Measurements from ENCODE around the gene CDC42BPA. TPM values are rescaled to one million over a fixed set of nuclear protein-coding genes. Genes with fewer than 3 reads are reported as not detected.

CDC42BPA gene
- total and polyA plus RNA-seq, 2 of the 13 experiments (the other 11 are each of a cell fraction or from before 2014, with no cell fraction given) = 6.5 to 16.0 TPM

DNA sequence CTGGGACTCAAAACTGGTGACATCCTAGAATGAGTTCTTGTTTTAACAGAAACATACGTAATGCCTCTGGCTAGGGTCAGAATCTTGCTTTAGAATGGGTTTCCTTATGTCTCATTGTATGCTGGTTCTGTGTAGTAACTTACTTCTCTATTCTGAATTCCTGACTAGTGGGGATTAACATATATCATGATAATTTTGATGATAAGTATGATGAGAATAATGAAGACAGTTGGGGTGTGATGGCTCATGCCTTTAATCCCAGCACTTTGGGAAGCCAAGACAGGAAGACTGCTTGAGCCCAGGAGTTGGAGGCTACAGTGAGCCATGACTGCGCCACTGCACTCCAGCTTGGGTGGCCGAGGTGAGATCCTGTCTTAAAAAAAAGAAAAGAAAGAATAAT is 31.7 kb upstream of the CDC42BPA start:
- intact Hi-C loops (cut with micrococcal nuclease; ENCODE audit: unreplicated experiment) = no loop called here
- 58% methylated on average over 3 of the region's 3 CpGs for WGBS (ENCODE audit: low lambda C conversion rate)
- POLR2A ChIA-PET = no interaction called here

More for the DNA sequence above, 31.7 kb upstream of the CDC42BPA start:
- H3K27ac ChIP-seq (ENCODE audit: extremely low read length, insufficient read depth, low read length) = no peak overlapping the region
- no peak overlapping the region for H3K9ac ChIP-seq (ENCODE audit: insufficient read depth, low read depth, low read length)
- H3K4me2 ChIP-seq (ENCODE audit: low read depth, low read length) = no peak overlapping the region
- in situ Hi-C loops (cut with HindIII; ENCODE audit: extremely low pct_ligation_motif_present, low pct_unique_long_range_greater_than_20kb) = no loop called here
- H3K27me3 ChIP-seq (ENCODE audit: control insufficient read depth in 1 of 2, insufficient read depth in 2 of 2, low read length in 2 of 2) = no peaks in the 10 kb centered on the region
- no peaks in the 10 kb centered on the region for H3K36me3 ChIP-seq (replicated peaks in 1 of 2; ENCODE audit: control insufficient read depth in 1 of 2, insufficient read depth in 2 of 2, low read length in 2 of 2)
- TF ChIP-seq HDAC2 (CRISPR knock-in tag; IDR thresholded peaks at IDR 0.05) (no peak), CENPX (CRISPR knock-in tag; IDR thresholded peaks at IDR 0.05) (no peak), NCOR1 (IDR thresholded peaks at IDR 0.05; ENCODE audit: borderline replicate concordance, low read length) (no peak), TOPORS (CRISPR knock-in tag; IDR thresholded peaks at IDR 0.05) (no peak), SP1 (IDR thresholded peaks at IDR 0.05) (no peak), SP1 (CRISPR knock-in tag; IDR thresholded peaks at IDR 0.05) (no peak)
- TF ChIP-seq, protein P1, sequence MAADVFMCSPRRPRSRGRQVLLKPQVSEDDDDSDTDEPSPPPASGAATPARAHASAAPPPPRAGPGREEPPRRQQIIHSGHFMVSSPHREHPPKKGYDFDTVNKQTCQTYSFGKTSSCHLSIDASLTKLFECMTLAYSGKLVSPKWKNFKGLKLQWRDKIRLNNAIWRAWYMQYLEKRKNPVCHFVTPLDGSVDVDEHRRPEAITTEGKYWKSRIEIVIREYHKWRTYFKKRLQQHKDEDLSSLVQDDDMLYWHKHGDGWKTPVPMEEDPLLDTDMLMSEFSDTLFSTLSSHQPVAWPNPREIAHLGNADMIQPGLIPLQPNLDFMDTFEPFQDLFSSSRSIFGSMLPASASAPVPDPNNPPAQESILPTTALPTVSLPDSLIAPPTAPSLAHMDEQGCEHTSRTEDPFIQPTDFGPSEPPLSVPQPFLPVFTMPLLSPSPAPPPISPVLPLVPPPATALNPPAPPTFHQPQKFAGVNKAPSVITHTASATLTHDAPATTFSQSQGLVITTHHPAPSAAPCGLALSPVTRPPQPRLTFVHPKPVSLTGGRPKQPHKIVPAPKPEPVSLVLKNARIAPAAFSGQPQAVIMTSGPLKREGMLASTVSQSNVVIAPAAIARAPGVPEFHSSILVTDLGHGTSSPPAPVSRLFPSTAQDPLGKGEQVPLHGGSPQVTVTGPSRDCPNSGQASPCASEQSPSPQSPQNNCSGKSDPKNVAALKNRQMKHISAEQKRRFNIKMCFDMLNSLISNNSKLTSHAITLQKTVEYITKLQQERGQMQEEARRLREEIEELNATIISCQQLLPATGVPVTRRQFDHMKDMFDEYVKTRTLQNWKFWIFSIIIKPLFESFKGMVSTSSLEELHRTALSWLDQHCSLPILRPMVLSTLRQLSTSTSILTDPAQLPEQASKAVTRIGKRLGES (CRISPR knock-in tag; IDR thresholded peaks at IDR 0.05; ENCODE audit: borderline replicate concordance) = no peak
- no peak for ATAC-seq
- FAIRE-seq = no peak
- H3K4me1 ChIP-seq (ENCODE audit: insufficient read depth, low read length) = no peaks in the 10 kb centered on the region
- no peak for DNase-seq (ENCODE audit: low spot score)
- H3K9me3 ChIP-seq (ENCODE audit: low read length) = no peaks in the 10 kb centered on the region
- no peaks in the 10 kb centered on the region for H4K20me1 ChIP-seq (ENCODE audit: insufficient read depth, low read length)
- no peak overlapping the region for H3K4me3 ChIP-seq (replicated peaks in 1 of 3; ENCODE audit: insufficient read depth in 1 of 3, low read depth in 2 of 3, low read length in 3 of 3)
- no peak overlapping the region for H2AFZ ChIP-seq (ENCODE audit: low read length)
- no peaks in the 10 kb centered on the region for H3K79me2 ChIP-seq (ENCODE audit: insufficient read depth, low read length)
- CTCF ChIA-PET (ENCODE audit: low intra/inter-chr PET ratio, low total read pairs) = no interaction called here
- BruUV-seq (replicated peaks) = no TSS peak
